Astrocyte (in vitro differentiated cells and primary cell): ENCODE measurements around the gene COMT. TPM values are rescaled to one million over a fixed set of nuclear protein-coding genes. Genes with fewer than 3 reads are reported as not detected.
"Not testable (repeated sequence)": the region's sequence is repeated elsewhere in the genome, so short reads cannot be mapped to it uniquely, and the experiment has no call there.

Source experiments
- DNase-seq: peaks from one replicate; pipeline ENCODE4 v3.0.0-alpha.2; 2010; ENCODE audit warnings: low read depth
- FAIRE-seq: peaks from 2 replicates; lab custom pipeline; 2011; peaks lifted over from hg19 to GRCh38; lab: Jason Lieb, UNC
- H2AFZ ChIP-seq: 2 replicates; pipeline ENCODE4 v1.6.0; 2012; ENCODE audit warnings: low read depth, low read length, inconsistent platforms
- H3K27ac ChIP-seq: 2 replicates; pipeline ENCODE4 v1.5.1; 2011; ENCODE audit warnings: low read depth, low read length, inconsistent platforms
- H3K27me3 ChIP-seq: 2 replicates; pipeline ENCODE4 v1.6.0; 2011; ENCODE audit warnings: low read length, inconsistent platforms; ENCODE audit not compliant: insufficient read depth
- H3K36me3 ChIP-seq: 2 replicates; pipeline ENCODE4 v1.5.1; 2011; ENCODE audit warnings: low read length, inconsistent platforms; ENCODE audit not compliant: insufficient read depth
- H3K4me1 ChIP-seq: 2 replicates; pipeline ENCODE4 v1.5.1; 2011; ENCODE audit warnings: low read length, inconsistent platforms; ENCODE audit not compliant: insufficient read depth
- H3K4me2 ChIP-seq: 2 replicates; pipeline ENCODE4 v1.6.0; 2012; ENCODE audit warnings: low read length, inconsistent platforms
- H3K4me3 ChIP-seq: 2 replicates; pipeline ENCODE4 v1.5.1; 2011; ENCODE audit warnings: low read depth, mild to moderate bottlenecking, low read length, inconsistent platforms; ENCODE audit not compliant: insufficient read depth
- H3K79me2 ChIP-seq: 2 replicates; pipeline ENCODE4 v1.6.0; 2012; ENCODE audit warnings: mild to moderate bottlenecking, low read length, inconsistent platforms; ENCODE audit not compliant: insufficient read depth
- H3K9ac ChIP-seq: 2 replicates; pipeline ENCODE4 v1.6.0; 2012; ENCODE audit warnings: mild to moderate bottlenecking, low read length, inconsistent platforms
- H3K9me3 ChIP-seq: 2 replicates; pipeline ENCODE4 v1.5.1; 2012; ENCODE audit warnings: low read depth, mild to moderate bottlenecking, low read length, inconsistent platforms; ENCODE audit not compliant: insufficient read depth
- H4K20me1 ChIP-seq: 2 replicates; pipeline ENCODE4 v1.6.0; 2012; ENCODE audit warnings: low read length, inconsistent platforms; ENCODE audit not compliant: insufficient read depth
- H3K27ac Mint-ChIP-seq: one replicate; pipeline ENCODE4 v1.8.0; 2021; ENCODE audit warnings: mild to moderate bottlenecking, mixed read lengths; ENCODE audit not compliant: unreplicated experiment
- H3K27me3 Mint-ChIP-seq: one replicate; pipeline ENCODE4 v1.8.0; 2021; ENCODE audit warnings: low read depth, mixed read lengths; ENCODE audit not compliant: unreplicated experiment
- H3K36me3 Mint-ChIP-seq: one replicate; pipeline ENCODE4 v1.8.0; 2021; ENCODE audit warnings: low read depth, mixed read lengths; ENCODE audit not compliant: unreplicated experiment
- H3K4me1 Mint-ChIP-seq: one replicate; pipeline ENCODE4 v1.8.0; 2021; ENCODE audit warnings: low read depth, mixed read lengths; ENCODE audit not compliant: unreplicated experiment
- H3K4me3 Mint-ChIP-seq: one replicate; pipeline ENCODE4 v1.8.0; 2021; ENCODE audit warnings: mild to moderate bottlenecking, moderate library complexity, mixed read lengths; ENCODE audit not compliant: unreplicated experiment
- H3K9me3 Mint-ChIP-seq: one replicate; pipeline ENCODE4 v1.8.0; 2021; ENCODE audit warnings: mild to moderate bottlenecking, mixed read lengths; ENCODE audit not compliant: unreplicated experiment
- EZH2 ChIP-seq: IDR thresholded peaks from 2 replicates; pipeline ENCODE4 v1.6.1; 2012; ENCODE audit warnings: mild to moderate bottlenecking, low read length, inconsistent platforms; ENCODE audit not compliant: insufficient read depth
- total RNA-seq: library from RNA; stranded (reverse); gene quantifications from 2 replicates; pipeline ENCODE4 v1.2.1, GENCODE V29; 2021
- TF ChIP-seq, protein P1 (sequence below): IDR thresholded peaks from 2 replicates; pipeline ENCODE4 v1.5.1; 2011; ENCODE audit warnings: low read depth, mild to moderate bottlenecking, inconsistent platforms, low read length, moderate library complexity; ENCODE audit not compliant: insufficient read depth

The COMT gene
- total RNA-seq, 1 donor from 2014 or later, result 116 TPM

DNA sequence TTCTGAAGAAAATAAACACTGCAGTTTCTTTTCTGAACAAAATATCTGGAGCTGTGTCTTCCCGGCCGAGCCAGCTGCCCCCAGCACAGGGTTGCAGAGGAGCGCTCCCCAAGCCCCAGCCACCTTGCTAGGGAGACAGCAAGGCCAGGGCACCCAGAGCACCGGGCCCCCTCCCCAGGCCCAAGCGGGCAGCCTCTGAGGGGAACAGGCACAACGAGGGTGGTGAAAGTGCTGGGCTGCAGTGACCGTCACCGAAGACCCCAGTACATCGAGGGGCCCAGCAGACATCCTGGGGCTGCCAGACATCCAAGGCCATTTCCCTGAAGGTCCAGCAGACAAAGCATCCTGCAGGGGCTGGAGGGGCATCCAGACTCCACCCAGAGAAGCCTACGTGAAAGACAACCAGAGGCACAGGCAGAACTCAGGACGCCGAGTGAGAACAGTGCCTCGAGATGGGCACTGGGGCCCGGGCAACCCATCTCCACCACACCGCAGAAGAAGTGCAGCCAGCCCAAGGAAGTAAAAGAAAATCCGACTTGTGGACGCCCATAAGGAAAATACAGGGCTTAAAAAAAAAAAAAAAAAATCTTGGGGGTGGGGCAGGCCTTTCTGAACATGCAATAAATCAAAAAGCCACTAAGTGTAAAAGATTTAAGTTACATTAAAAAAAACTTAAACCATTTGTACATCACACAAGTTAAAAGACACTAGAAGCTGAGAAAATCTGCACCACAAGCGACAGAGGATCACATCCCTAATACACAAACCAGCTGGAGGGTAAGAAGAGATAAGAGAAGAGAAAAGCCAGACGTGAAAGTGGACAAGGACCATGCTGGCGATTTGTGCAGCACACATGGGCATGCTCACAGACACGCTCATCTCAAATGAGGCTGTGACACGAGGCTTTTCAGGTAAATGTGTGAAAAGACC, 36.0 kb upstream of the COMT start:
- no peak overlapping the region for H3K9ac ChIP-seq
- Mint-ChIP-seq H3K27me3 (no peaks in the 10 kb centered on the region), H3K36me3 (peaks cover 2% of the 10 kb centered on the region), H3K4me3 (no peak overlapping the region), H3K9me3 (no peaks in the 10 kb centered on the region), H3K4me1 (peaks cover 6% of the 10 kb centered on the region), H3K27ac (no peak overlapping the region)
- TF ChIP-seq, protein P1, sequence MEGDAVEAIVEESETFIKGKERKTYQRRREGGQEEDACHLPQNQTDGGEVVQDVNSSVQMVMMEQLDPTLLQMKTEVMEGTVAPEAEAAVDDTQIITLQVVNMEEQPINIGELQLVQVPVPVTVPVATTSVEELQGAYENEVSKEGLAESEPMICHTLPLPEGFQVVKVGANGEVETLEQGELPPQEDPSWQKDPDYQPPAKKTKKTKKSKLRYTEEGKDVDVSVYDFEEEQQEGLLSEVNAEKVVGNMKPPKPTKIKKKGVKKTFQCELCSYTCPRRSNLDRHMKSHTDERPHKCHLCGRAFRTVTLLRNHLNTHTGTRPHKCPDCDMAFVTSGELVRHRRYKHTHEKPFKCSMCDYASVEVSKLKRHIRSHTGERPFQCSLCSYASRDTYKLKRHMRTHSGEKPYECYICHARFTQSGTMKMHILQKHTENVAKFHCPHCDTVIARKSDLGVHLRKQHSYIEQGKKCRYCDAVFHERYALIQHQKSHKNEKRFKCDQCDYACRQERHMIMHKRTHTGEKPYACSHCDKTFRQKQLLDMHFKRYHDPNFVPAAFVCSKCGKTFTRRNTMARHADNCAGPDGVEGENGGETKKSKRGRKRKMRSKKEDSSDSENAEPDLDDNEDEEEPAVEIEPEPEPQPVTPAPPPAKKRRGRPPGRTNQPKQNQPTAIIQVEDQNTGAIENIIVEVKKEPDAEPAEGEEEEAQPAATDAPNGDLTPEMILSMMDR, result no peak
- TF ChIP-seq EZH2, result no peak
- no peak overlapping the region for H3K4me3 ChIP-seq
- no peaks in the 10 kb centered on the region for H3K27me3 ChIP-seq
- no peak overlapping the region for H3K27ac ChIP-seq
- no peak overlapping the region for H3K4me2 ChIP-seq
- no peaks in the 10 kb centered on the region for H3K79me2 ChIP-seq
- peaks cover 2% of the 10 kb centered on the region for H3K36me3 ChIP-seq
- DNase-seq, result no peak
- peaks cover 3% of the 10 kb centered on the region for H3K4me1 ChIP-seq
- no peak overlapping the region for H2AFZ ChIP-seq
- FAIRE-seq, result no peak
- no peaks in the 10 kb centered on the region for H3K9me3 ChIP-seq
- H4K20me1 ChIP-seq, result peaks cover 6% of the 10 kb centered on the region

DNA sequence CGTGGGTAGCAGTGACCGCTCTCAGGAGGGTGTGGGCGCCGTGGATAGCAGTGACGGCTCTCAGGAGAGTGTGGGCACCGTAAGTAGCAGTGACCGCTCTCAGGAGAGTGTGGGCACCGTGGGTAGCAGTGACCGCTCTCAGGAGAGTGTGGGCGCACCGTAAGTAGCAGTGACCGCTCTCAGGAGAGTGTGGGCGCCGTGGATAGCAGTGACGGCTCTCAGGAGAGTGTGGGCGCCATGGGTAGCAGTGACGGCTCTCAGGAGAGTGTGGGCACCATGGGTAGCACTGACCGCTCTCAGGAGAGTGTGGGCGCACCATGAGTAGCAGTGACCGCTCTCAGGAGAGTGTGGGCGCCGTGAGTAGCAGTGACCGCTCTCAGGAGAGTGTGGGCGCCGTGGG, 34.7 kb upstream of the COMT start:
- H3K9me3 ChIP-seq, H3K27ac ChIP-seq, H3K4me3 Mint-ChIP-seq, H3K36me3 ChIP-seq, H3K27me3 ChIP-seq, H2AFZ ChIP-seq, H3K4me1 Mint-ChIP-seq, H3K4me2 ChIP-seq, H4K20me1 ChIP-seq, H3K9ac ChIP-seq, DNase-seq, H3K9me3 Mint-ChIP-seq, H3K79me2 ChIP-seq, FAIRE-seq, H3K27me3 Mint-ChIP-seq, H3K36me3 Mint-ChIP-seq, H3K4me3 ChIP-seq, H3K4me1 ChIP-seq: not testable (repeated sequence)
- H3K27ac Mint-ChIP-seq, result peak overlapping the region; percentile 62

DNA sequence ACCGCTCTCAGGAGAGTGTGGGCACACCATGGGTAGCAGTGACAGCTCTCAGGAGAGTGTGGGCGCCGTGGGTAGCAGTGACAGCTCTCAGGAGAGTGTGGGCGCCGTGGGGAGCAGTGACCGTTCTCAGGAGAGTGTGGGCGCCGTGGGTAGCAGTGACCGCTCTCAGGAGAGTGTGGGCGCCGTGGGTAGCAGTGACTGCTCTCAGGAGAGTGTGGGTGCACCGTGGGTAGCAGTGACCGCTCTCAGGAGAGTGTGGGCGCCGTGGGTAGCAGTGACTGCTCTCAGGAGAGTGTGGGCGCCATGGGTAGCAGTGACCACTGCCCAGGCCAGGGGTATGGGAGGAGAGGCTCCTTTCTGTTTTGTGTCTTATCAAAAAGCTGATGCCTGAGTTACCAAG, 33.7 kb upstream of the COMT start:
- H2AFZ ChIP-seq, H3K27me3 Mint-ChIP-seq, FAIRE-seq, H3K36me3 ChIP-seq, DNase-seq, H3K36me3 Mint-ChIP-seq, H3K27me3 ChIP-seq, H3K4me1 Mint-ChIP-seq, H3K4me3 Mint-ChIP-seq, H3K9me3 ChIP-seq, H3K27ac Mint-ChIP-seq, H3K27ac ChIP-seq, H3K79me2 ChIP-seq, H3K9ac ChIP-seq, H3K9me3 Mint-ChIP-seq, H3K4me2 ChIP-seq, H3K4me1 ChIP-seq, H4K20me1 ChIP-seq, H3K4me3 ChIP-seq: not testable (repeated sequence)
